ENCODE data around the gene PARD6G.

Gene PARD6G

GRCh38 chr18:80112624-80113248 is 134.6 kb downstream of the PARD6G start:
- H3K27ac Mint-ChIP-seq: no peak overlapping the region
- peaks cover 23% of the 10 kb centered on the region for H3K36me3 Mint-ChIP-seq (ENCODE audit: low read depth)
- no peak overlapping the region for H3K4me3 Mint-ChIP-seq
- H3K9me3 Mint-ChIP-seq: peaks cover 6% of the 10 kb centered on the region
- no peak for DNase-seq
- no peak for TF ChIP-seq CTCF (IDR thresholded peaks at IDR 0.05)
- H3K27me3 Mint-ChIP-seq (ENCODE audit: low read depth, poor library complexity): no peaks in the 10 kb centered on the region
- H3K4me1 Mint-ChIP-seq: peaks cover 49% of the 10 kb centered on the region

DNA sequence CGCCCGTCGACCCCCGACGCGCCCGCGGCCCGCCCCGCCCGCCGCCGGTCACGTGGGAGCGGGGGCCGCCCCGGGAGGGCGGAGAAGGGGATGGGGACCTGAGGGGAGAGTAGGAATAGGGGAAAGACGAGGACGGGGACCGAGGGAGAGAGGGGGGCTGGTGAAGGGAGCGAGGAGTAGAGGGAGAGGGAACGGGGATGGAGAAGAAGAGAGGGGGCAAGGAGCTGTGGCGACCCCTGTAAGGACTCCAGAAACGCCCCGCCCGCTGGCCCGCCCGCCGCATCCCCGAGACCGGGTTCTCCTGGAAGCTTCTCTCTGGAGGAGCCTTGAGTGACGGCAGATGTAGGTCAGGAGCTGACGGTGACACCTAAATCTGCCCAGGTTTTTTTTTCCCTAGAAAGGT is 137.6 kb downstream of the PARD6G start:
- Mint-ChIP-seq H3K27me3 (ENCODE audit: low read depth, poor library complexity) (peaks cover 5% of the 10 kb centered on the region), H3K27ac (no peak overlapping the region), H3K9me3 (no peaks in the 10 kb centered on the region), H3K4me3 (peak overlapping the region; percentile 88), H3K36me3 (ENCODE audit: low read depth) (peaks cover 10% of the 10 kb centered on the region), H3K4me1 (peaks cover 63% of the 10 kb centered on the region)
- peak; percentile 67 for DNase-seq
- TF ChIP-seq CTCF (IDR thresholded peaks at IDR 0.05): no peak

DNA sequence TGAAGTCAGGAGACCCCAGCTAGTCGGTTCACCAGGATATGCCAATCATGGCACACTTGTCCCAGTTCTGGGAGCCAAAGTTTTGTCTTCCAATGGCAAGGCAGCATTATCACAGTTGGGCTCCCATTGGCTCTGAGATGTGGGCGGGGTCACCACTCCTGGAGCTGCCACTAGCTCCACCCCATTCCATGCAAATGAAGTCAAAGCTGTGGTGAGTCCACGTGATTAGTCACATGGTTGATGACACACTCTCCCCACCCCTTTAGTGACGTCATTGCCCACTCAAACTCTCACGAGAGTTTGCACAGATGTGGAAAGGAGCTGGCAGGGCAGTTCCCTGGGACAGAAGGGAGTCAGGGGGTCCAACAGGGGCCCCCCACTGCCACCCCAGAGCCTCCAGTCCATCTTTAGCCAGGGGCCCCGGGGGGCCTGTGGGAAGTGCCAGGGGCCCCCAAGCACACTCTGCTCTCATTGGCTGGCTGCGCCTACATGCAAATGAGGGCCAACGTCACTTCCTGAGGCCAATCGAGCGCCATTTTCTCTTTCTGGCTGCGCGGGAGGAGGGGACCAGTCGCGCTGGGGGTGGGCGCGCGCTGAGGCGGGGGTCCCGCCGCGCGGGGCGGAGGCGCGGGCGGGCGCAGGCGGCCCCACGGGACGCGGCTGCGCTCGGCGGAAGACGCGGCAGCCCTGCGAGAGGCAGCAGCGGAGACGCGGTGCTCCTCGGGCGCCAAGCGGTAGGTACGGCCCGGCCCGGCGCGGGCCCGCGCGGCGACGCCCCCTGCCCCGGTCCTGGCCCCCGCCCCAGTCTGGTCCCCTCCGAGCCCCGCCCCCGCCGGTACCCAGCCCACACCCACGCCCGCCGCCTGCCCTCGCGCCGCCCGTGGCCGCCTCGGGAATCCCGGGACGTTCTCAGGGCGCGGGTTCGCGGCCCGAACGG is 138.3 kb downstream of the PARD6G start, which contains the start of gene ADNP2:
Gene ADNP2 (plus strand): TSS at position 524 of the 937 bp plus-strand sequence. CDS start 8,281 bp downstream, outside the sequence.
- DNase-seq: peak; percentile 81
- H3K36me3 Mint-ChIP-seq (ENCODE audit: low read depth): peaks cover 10% of the 10 kb centered on the region
- H3K9me3 Mint-ChIP-seq: peaks cover 3% of the 10 kb centered on the region
- no peak for TF ChIP-seq CTCF (IDR thresholded peaks at IDR 0.05)
- peaks cover 64% of the 10 kb centered on the region for H3K4me1 Mint-ChIP-seq
- peak within 1 kb of the TSS; percentile 88 for H3K4me3 Mint-ChIP-seq
- H3K27ac Mint-ChIP-seq: peak within 1 kb of the TSS; percentile 97
- peaks cover 8% of the 10 kb centered on the region for H3K27me3 Mint-ChIP-seq (ENCODE audit: low read depth, poor library complexity)

DNA sequence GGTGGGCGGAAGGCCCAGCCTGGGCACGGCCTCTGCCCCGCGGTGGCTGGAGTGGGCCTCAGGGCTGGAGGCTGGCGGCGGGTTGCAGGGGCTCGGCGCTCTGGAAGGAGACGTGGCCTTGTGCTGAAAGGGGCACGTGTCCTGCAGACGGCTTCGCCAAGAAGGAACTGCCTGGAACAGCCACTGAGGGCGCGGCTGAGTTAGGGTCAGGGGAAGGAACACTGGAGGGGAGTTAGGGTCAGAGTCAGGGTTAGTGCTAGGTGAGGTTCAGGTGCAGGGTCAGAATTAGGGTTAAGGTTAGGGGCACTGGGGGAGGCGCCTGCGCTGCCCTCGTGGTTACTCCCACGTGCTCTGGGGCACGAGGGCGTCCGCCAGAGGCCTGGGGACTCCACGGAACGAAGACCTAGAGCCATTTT is 139.2 kb downstream of the PARD6G start:
- peaks cover 5% of the 10 kb centered on the region for H3K36me3 Mint-ChIP-seq (ENCODE audit: low read depth)
- DNase-seq: no peak
- no peak for TF ChIP-seq CTCF (IDR thresholded peaks at IDR 0.05)
- peak overlapping the region; percentile 78 for H3K4me3 Mint-ChIP-seq
- peaks cover 3% of the 10 kb centered on the region for H3K9me3 Mint-ChIP-seq
- peaks cover 65% of the 10 kb centered on the region for H3K4me1 Mint-ChIP-seq
- H3K27ac Mint-ChIP-seq: peak overlapping the region; percentile 78
- peaks cover 13% of the 10 kb centered on the region for H3K27me3 Mint-ChIP-seq (ENCODE audit: low read depth, poor library complexity)

GRCh38 chr18:80107426-80107825 is 139.9 kb downstream of the PARD6G start:
- TF ChIP-seq CTCF (IDR thresholded peaks at IDR 0.05): no peak
- H3K9me3 Mint-ChIP-seq: peaks cover 4% of the 10 kb centered on the region
- H3K4me1 Mint-ChIP-seq: peaks cover 58% of the 10 kb centered on the region
- H3K27me3 Mint-ChIP-seq (ENCODE audit: low read depth, poor library complexity): peaks cover 13% of the 10 kb centered on the region
- DNase-seq: no peak
- H3K27ac Mint-ChIP-seq: peak overlapping the region; percentile 96
- H3K36me3 Mint-ChIP-seq (ENCODE audit: low read depth): peaks cover 5% of the 10 kb centered on the region
- peak overlapping the region; percentile 62 for H3K4me3 Mint-ChIP-seq
